Mucosa of rectum (tissue), 2 donors: Measurements from ENCODE around the gene EVL.

Source experiments
- H3K27ac ChIP-seq, 2 donors: one replicate each; pipeline ENCODE4 v1.7.0; 2013; ENCODE audit warnings: inconsistent platforms in 2 of 2, low read depth in 2 of 2, low read length in 2 of 2
- H3K27me3 ChIP-seq, 2 donors: one replicate each; pipeline ENCODE4 v1.7.0; 2013; ENCODE audit warnings: low read length in 2 of 2; ENCODE audit not compliant: control insufficient read depth in 2 of 2, insufficient read depth in 2 of 2
- H3K36me3 ChIP-seq, 2 donors: one replicate each; pipeline ENCODE4 v1.7.0; 2013; ENCODE audit warnings: low read length in 2 of 2; ENCODE audit not compliant: control insufficient read depth in 2 of 2, insufficient read depth in 2 of 2
- H3K4me1 ChIP-seq, 2 donors: one replicate each; pipeline ENCODE4 v1.7.0; 2013; ENCODE audit warnings: low read length in 2 of 2, mild to moderate bottlenecking in 1 of 2; ENCODE audit not compliant: control insufficient read depth in 2 of 2, insufficient read depth in 2 of 2
- H3K4me3 ChIP-seq, 2 donors: one replicate each; pipeline ENCODE4 v1.7.0; 2013; ENCODE audit warnings: low read length in 2 of 2
- H3K9ac ChIP-seq, 2 donors: one replicate each; pipeline ENCODE4 v1.7.0; 2013; ENCODE audit warnings: low read length in 2 of 2, low read depth in 1 of 2, mild to moderate bottlenecking in 1 of 2
- H3K9me3 ChIP-seq, 2 donors: one replicate each; pipeline ENCODE4 v1.7.0; 2013; ENCODE audit warnings: low read length in 2 of 2; ENCODE audit not compliant: control insufficient read depth in 2 of 2
- donor health status: healthy.
- donor health status: Normal muscosa, but diverticular disease.

The EVL gene

GRCh38 chr14:100052819-100053218, 12.4 kb upstream of the EVL start:
- Histone ChIP-seq H3K36me3 (no peaks in the 10 kb centered on the region), H3K4me3 (no peak overlapping the region), H3K4me1 (no peaks in the 10 kb centered on the region), H3K9ac (no peak overlapping the region), H3K27ac (no peak overlapping the region), H3K27me3 (peaks cover 0 to 2% of the 10 kb centered on the region in 2 donors), H3K9me3 (no peaks in the 10 kb centered on the region)

GRCh38 chr14:100054316-100055075, 10.7 kb upstream of the EVL start:
- Histone ChIP-seq H3K27ac (no peak overlapping the region), H3K36me3 (no peaks in the 10 kb centered on the region), H3K27me3 (peaks cover 0 to 2% of the 10 kb centered on the region in 2 donors), H3K9ac (no peak overlapping the region), H3K4me1 (peaks cover 0 to 4% of the 10 kb centered on the region in 2 donors), H3K4me3 (no peak overlapping the region), H3K9me3 (no peaks in the 10 kb centered on the region)

- Histone ChIP-seq H3K4me1 (peaks cover 0 to 4% of the 10 kb centered on the region in 2 donors), H3K9ac (no peak overlapping the region), H3K4me3 (no peak overlapping the region), H3K27me3 (no peaks in the 10 kb centered on the region), H3K36me3 (no peaks in the 10 kb centered on the region), H3K9me3 (no peaks in the 10 kb centered on the region), H3K27ac (no peak overlapping the region)
Measured at GRCh38 chr14:100056431-100056830, 8.8 kb upstream of the EVL start.

- no peaks in the 10 kb centered on the region for H3K9me3 ChIP-seq
- H3K27me3 ChIP-seq = no peaks in the 10 kb centered on the region
- H3K9ac ChIP-seq = no peak overlapping the region
- H3K4me3 ChIP-seq = no peak overlapping the region
- H3K27ac ChIP-seq = no peak overlapping the region
- peaks cover 0 to 4% of the 10 kb centered on the region in 2 donors for H3K4me1 ChIP-seq
- H3K36me3 ChIP-seq = no peaks in the 10 kb centered on the region
Measured at GRCh38 chr14:100056964-100057795, 8.0 kb upstream of the EVL start.

GRCh38 chr14:100058777-100059437, 6.3 kb upstream of the EVL start:
- Histone ChIP-seq H3K27me3 (no peaks in the 10 kb centered on the region), H3K27ac (no peak overlapping the region), H3K4me1 (peaks cover 0 to 4% of the 10 kb centered on the region in 2 donors), H3K4me3 (no peak overlapping the region), H3K9ac (no peak overlapping the region), H3K36me3 (no peaks in the 10 kb centered on the region), H3K9me3 (no peaks in the 10 kb centered on the region)

GRCh38 chr14:100059438-100059781, 5.8 kb upstream of the EVL start:
- H3K27ac ChIP-seq = no peak overlapping the region
- no peaks in the 10 kb centered on the region for H3K36me3 ChIP-seq
- peaks cover 0 to 4% of the 10 kb centered on the region in 2 donors for H3K4me1 ChIP-seq
- H3K27me3 ChIP-seq = no peaks in the 10 kb centered on the region
- no peak overlapping the region for H3K4me3 ChIP-seq
- H3K9me3 ChIP-seq = no peaks in the 10 kb centered on the region
- no peak overlapping the region for H3K9ac ChIP-seq

- H3K4me1 ChIP-seq = peaks cover 0 to 4% of the 10 kb centered on the region in 2 donors
- no peaks in the 10 kb centered on the region for H3K9me3 ChIP-seq
- no peak overlapping the region for H3K9ac ChIP-seq
- no peaks in the 10 kb centered on the region for H3K36me3 ChIP-seq
- H3K4me3 ChIP-seq = no peak overlapping the region
- H3K27ac ChIP-seq = no peak overlapping the region
- H3K27me3 ChIP-seq = no peaks in the 10 kb centered on the region
Measured at GRCh38 chr14:100060760-100061159, 4.5 kb upstream of the EVL start.

GRCh38 chr14:100062590-100062989, 2.6 kb upstream of the EVL start:
- H3K4me3 ChIP-seq = no peak overlapping the region
- no peaks in the 10 kb centered on the region for H3K27me3 ChIP-seq
- no peaks in the 10 kb centered on the region for H3K36me3 ChIP-seq
- no peaks in the 10 kb centered on the region for H3K9me3 ChIP-seq
- H3K9ac ChIP-seq = peak overlapping the region in 1 of 2 donors; percentile 5
- peaks cover 0 to 8% of the 10 kb centered on the region in 2 donors for H3K4me1 ChIP-seq
- H3K27ac ChIP-seq = peak overlapping the region in 1 of 2 donors; percentile 2

GRCh38 chr14:100063314-100063941, 1.8 kb upstream of the EVL start:
- Histone ChIP-seq H3K9me3 (no peaks in the 10 kb centered on the region), H3K27ac (peak overlapping the region; percentile 2 to 38), H3K27me3 (no peaks in the 10 kb centered on the region), H3K9ac (no peak overlapping the region), H3K4me3 (no peak overlapping the region), H3K4me1 (peaks cover 4 to 9% of the 10 kb centered on the region in 2 donors), H3K36me3 (no peaks in the 10 kb centered on the region)
